Panc1 (cell line): ENCODE data around the gene ZNF780A.

ENCODE experiments used
- POLR2AphosphoS5 ChIP-seq: IDR thresholded peaks from 2 replicates; pipeline ENCODE4 v1.6.1; 2012; ENCODE audit warnings: mild to moderate bottlenecking, low read depth, low read length, moderate library complexity
- TF ChIP-seq, protein P1 (sequence below): fragments of 450-650 bp; IDR thresholded peaks from 2 replicates; pipeline ENCODE4 v1.5.1; 2017; ENCODE audit warnings: mild to moderate bottlenecking

DNA sequence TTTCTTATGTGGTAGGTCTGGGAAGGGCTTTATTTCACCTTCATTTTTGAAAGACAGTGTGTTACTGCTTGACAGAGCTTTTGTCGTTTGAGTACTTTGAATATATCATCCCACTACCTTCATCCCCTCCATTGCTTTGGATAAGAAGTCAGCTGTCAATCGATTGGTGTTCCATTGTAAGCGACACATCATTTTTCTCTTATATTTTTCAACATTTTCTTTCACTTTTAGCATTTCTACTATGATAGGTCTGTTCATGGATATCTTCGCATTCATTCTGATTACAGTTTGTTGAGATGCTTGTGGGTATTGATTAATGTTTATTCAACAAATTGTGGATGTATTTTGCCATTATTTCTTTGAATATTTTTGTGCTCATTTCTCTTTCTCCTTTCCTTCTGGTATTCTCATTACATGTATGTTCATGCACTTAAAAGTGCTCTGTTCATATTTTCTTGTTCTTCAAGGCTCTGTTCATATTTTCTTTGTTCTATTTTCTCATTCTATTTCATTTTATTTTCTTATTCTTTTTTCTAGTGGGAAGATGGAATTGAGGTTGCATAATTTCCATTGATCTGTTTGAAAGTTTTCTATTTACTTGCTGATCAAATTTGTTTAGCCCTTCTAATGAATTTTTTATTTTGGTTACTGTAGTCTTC, 64.7 kb downstream of the ZNF780A start:
- TF ChIP-seq, protein P1, sequence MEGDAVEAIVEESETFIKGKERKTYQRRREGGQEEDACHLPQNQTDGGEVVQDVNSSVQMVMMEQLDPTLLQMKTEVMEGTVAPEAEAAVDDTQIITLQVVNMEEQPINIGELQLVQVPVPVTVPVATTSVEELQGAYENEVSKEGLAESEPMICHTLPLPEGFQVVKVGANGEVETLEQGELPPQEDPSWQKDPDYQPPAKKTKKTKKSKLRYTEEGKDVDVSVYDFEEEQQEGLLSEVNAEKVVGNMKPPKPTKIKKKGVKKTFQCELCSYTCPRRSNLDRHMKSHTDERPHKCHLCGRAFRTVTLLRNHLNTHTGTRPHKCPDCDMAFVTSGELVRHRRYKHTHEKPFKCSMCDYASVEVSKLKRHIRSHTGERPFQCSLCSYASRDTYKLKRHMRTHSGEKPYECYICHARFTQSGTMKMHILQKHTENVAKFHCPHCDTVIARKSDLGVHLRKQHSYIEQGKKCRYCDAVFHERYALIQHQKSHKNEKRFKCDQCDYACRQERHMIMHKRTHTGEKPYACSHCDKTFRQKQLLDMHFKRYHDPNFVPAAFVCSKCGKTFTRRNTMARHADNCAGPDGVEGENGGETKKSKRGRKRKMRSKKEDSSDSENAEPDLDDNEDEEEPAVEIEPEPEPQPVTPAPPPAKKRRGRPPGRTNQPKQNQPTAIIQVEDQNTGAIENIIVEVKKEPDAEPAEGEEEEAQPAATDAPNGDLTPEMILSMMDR, result no peak
- TF ChIP-seq POLR2AphosphoS5, result no peak
